Right lobe of liver (tissue), 4 donors: ENCODE results near the gene IFT27.

Source experiments
- CTCF ChIP-seq, 4 donors: fragments of 200-600 bp in 3 of 4; fragments of 450-650 bp in 1 of 4; IDR thresholded peaks; one replicate each; pipeline versions ENCODE4 v1.5.1 to v1.8.0; 2016 to 2022; ENCODE audit warnings: antibody characterized with exemption in 4 of 4, mild to moderate bottlenecking in 2 of 4
- POLR2A ChIP-seq: fragments of 450-650 bp; IDR thresholded peaks from one replicate; pipeline ENCODE4 v1.6.1; 2017; ENCODE audit warnings: antibody characterized with exemption, mild to moderate bottlenecking
- donor health status: DM: no; HTN: no; CAD: no.
- donor health status: DM: no; HTN: no; CAD: no.
- donor health status: DM: no; HTN: yes; CAD: no.

DNA sequence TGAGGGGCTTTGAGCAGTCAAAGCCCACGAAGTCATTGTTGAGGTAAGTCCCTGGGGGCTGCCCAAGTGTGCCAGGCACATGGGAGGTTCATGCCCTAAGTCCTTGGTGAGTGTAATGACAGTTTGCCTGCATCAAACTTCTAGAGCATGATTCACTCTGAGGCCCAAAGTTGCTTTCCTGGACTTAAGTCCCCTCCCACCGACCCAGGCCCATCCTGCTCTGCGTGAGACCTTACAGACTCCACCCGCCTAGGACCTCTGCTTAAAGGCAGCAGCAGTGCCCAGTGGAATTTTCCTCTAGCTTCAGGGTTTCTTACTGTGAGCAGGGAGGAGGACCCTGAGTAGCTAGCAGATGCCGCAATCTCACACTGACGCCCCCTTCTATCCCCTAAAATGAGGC lies 46.7 kb upstream of the IFT27 start:
- no peak for TF ChIP-seq CTCF (IDR thresholded peaks at IDR 0.05)
- no peak for TF ChIP-seq POLR2A
